Stimulated activated CD8-positive, alpha-beta memory T cell treated with anti-CD3 and anti-CD28 coated beads, Interleukin-12 subunit alpha, Interleukin-12 subunit beta, amount 100 ng/mL, for 4 hours (primary cell): Measurements from ENCODE around the gene SPRR5.

ENCODE experiments used
- DNase-seq: peaks from one replicate; pipeline ENCODE4 v3.0.0-alpha.2; 2020; ENCODE audit warnings: low read depth

The SPRR5 gene

GRCh38 chr1:152946248-152946647 lies 758 bp upstream of the SPRR5 start:
- DNase-seq, result no peak

GRCh38 chr1:152951711-152952110 lies 4.7 kb downstream of the SPRR5 start:
- no peak for DNase-seq

DNA sequence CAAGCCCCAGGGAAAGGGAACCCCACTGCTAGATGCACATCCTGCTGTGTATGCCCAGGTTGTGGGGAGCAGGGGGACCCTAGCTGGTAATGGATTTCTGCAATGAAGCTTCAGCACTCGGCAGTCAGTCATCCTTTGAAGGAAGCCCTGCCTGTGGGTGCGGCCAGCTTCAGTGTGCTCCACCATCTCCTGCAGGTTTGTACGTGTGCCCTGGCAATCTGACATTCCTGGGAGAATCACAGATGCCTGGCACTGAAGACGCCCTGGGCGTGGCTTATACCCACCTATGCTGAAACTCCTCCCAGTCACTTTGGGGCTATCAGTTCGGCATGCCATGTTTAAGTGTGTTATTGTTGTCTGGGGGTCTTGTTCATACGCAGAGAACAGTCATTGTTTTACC lies 6.8 kb downstream of the SPRR5 start:
- no peak for DNase-seq

DNA sequence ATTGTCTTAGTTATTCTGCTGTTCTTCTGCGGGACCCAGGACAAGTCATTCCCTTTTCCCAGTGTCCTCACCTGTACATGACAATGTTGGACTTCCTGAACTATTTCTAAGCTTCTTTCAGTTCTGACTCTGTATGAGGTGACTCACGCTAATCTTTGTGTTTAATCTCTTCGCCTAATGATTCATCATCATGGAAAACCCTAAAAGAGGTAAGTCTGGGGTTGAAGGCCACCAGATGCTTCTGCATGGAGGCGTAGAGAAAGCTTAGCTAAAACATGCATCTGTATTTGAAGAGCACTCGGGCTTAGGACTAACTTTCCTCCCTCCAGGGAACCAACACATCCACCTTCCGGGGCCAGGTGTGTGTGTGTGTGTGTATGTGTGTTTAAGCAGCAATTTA lies 7.4 kb downstream of the SPRR5 start:
- DNase-seq, result no peak

DNA sequence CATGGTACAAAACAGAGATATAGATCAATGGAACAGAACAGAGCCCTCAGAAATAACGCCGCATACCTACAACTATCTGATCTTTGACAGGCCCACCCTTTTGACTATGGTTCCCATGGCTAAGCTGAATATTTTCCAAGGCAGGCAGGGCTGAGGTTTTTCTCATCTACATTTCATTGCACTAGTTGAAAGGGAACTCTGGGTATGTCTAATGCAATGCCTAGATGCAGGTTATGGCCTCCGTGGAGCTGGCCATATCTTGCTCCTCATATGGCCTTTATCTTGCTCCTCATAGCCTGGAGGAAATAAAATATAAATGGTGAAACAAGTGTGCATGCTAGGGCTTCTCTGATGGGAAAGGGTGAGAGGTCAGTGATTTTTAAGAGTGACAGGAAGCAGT lies 10.6 kb downstream of the SPRR5 start:
- no peak for DNase-seq

DNA sequence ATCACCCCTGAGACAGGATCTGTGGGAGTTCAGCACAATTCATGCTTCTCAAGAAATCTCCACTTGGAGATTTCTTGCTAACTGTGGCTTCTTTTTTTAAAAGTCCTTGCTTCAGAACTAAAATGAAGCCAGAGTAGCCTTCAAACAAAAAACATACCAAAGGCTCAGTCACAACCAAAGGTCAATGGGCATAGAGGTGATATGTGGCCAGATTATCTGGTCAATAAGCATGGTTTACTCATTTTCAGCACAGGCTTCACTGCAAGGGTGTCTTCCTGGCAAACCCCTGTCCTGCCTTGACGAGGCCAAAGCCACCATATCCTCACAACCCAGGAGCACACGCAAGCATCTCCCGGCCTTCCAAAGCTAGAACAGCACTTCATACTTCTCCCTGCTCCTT lies 12.3 kb downstream of the SPRR5 start:
- no peak for DNase-seq

GRCh38 chr1:152959801-152960451 lies 12.9 kb downstream of the SPRR5 start:
- DNase-seq, result no peak

- DNase-seq, result no peak
Observed at GRCh38 chr1:152960452-152961044, 13.5 kb downstream of the SPRR5 start.

- no peak for DNase-seq
Observed at GRCh38 chr1:152961226-152961891, 14.4 kb downstream of the SPRR5 start.

GRCh38 chr1:152962876-152963415 lies 15.9 kb downstream of the SPRR5 start:
- no peak for DNase-seq

- no peak for DNase-seq
Observed at GRCh38 chr1:152964536-152964935, 17.5 kb downstream of the SPRR5 start.

GRCh38 chr1:152965853-152966252 lies 18.8 kb downstream of the SPRR5 start:
- DNase-seq, result no peak

GRCh38 chr1:152967201-152967600 lies 20.2 kb downstream of the SPRR5 start:
- no peak for DNase-seq

DNA sequence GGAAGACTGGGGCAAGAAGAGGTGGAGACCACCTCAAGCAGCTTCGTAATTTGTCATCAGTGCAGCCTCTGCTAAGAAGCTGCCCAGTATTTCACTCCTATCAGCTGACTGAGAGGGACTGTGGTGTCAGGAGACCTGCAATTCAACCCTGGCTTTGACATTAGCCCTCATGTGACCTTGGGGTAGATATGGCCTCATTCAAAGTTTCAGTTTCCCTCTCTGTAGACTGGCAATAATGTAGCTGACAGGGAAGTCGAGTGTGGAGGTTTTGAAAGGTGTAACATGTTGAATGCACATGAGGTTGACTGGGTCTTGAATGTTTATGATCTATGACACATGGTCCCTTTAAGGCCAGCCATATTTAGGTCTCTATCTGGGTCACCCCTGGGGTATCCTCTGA lies 21.2 kb downstream of the SPRR5 start:
- no peak for DNase-seq

- no peak for DNase-seq
Observed at GRCh38 chr1:152969036-152969435, 22.0 kb downstream of the SPRR5 start.

GRCh38 chr1:152970495-152970894 lies 23.5 kb downstream of the SPRR5 start, which contains the start of gene SPRR4:
Gene SPRR4 (plus strand): TSS chr1:152970648. CDS start chr1:152971891, 1,243 bp downstream.
- DNase-seq, result no peak

DNA sequence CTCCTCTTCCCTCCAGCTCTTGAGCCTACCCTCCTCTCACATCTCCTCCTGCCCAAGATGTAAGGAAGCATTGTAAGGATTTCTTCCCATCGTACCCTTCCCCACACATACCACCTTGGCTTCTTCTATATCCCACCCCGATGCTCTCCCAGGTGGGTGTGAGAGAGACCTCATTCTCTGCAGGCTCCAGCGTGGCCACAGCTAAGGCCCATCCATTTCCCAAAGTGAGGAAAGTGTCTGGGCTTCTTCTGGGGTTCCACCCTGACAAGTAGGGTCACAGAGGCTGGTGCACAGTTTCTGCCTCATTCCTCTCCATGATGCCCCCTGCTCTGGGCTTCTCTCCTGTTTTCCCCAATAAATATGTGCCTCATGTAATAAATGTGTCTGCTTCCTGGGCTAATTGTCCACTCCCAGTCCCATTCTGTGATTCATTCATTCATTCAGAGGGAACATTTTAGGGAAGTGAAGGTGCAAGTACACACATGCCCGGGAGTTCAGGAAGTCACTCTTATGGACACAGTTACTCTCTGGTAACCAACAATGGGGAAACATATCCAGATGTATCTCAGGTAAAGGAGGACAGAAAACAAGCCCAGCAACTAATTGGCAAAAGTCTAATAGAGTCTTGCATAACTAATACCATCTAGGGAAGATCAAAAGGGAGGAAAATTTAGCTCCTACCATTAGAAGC lies 25.3 kb downstream of the SPRR5 start:
- no peak for DNase-seq

- DNase-seq, result no peak
Observed at GRCh38 chr1:152976688-152977087, 29.7 kb downstream of the SPRR5 start.

DNA sequence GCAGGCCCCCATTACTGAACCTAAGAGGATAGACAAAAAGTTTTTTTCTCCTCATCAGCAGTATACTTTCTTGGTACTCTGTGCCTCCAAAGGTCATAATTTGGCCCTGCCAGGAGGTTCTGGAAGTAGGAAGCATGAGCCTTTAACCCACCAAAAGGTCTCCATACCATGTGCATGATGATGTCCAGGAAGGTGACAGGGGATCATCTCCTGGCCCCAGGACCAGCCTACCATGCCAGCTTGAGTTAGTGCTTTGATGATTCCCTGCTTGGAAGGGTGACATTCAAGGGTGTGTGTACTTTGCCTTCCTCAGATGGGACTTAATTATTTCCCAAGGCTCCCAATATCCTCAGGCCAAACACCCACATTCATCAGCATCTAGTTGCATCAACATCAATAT lies 30.6 kb downstream of the SPRR5 start:
- no peak for DNase-seq

- no peak for DNase-seq
Observed at GRCh38 chr1:152980676-152981075, 33.7 kb downstream of the SPRR5 start.

DNA sequence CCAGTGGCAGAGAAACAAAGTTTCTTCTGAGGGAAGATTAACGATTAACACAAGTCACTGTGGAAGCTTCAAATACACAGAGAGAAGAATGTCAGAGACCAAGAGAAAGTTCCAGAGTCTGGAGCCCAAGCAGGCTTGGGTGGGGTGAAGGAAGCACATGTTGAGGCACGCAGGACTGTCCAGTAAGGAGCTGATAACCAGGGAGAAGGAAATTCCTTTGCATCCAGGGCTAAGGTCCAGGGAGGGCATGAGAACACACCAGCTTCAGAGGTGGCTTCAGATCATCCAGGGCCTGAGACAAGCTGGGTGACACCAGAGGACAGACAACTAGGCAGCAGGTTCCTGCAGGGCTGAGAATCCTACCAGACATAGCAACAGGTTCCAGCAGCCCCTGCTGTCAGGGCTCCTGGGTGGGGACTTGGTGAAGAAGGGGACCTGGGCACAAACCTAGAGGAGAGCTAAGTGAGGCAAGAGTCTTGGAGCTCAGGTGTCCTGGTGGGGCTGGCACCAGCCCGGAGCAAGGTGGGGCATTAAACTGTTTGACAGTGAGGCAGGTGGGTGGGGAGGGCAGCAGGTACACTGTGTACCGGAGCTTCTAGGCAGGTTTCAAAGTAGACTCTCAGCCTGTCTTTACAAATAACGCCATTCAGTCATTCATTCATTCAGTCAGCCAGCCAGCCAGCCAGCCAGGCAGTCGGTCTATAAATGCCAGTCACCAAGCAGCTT lies 34.3 kb downstream of the SPRR5 start:
- no peak for DNase-seq

DNA sequence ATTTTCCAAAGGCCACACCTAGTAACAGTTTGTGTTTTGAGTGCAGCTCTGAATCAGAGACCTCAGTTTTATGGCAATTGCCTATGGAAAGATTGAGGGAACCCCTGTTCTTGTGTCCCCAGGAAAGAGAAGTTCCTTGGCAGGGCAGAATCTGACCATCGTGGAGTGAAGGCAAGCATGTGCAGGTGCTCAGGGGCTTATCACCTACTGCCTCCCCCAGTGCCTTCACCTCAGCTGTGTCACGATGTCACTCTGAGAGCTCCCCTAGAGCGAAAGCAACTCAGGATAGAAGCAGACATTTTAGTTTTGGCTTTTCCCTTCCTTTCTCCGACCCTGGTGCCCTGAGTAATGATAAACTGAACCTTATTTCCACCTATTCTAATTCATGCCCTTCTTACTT lies 35.1 kb downstream of the SPRR5 start:
- no peak for DNase-seq
